ENCODE results near the gene CCDC69. TPM values are rescaled to one million over a fixed set of nuclear protein-coding genes. Genes with fewer than 3 reads are reported as not detected.

Gene CCDC69
- total and polyA plus RNA-seq, 10 of the 15 experiments (the other 5 are each of a cell fraction or from before 2014, with no cell fraction given) = 13.5 to 106 (median 70.1) TPM

DNA sequence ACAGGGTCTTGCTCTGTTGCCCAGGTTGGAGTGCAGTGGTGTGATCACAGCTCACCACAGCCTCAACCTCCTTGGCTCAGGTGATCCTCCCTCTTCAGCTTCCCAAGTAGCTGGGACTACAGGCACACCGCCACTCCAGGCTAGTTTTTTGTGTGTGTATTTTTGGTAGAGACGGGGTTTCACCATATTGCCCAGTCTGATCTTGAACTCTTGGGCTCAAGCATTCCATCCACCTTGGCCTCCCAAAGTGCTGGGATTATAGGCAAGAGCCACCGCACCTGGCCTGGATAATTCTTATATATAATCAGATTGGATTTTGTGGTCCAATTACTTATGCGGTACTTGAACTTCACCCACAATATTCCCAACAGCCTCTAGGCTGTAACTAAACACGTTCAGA lies 19.8 kb downstream of the CCDC69 start (continued):
- TF ChIP-seq HDAC6 (IDR thresholded peaks at IDR 0.05; ENCODE audit: unreplicated experiment) (no peak), ZNF622 (IDR thresholded peaks at IDR 0.05) (no peak), RBBP5 (conservative IDR thresholded peaks at IDR 0.05) (no peak), MYB (IDR thresholded peaks at IDR 0.05; ENCODE audit: borderline replicate concordance, low read depth, low read length) (no peak)
- TF ChIP-seq, protein P1, sequence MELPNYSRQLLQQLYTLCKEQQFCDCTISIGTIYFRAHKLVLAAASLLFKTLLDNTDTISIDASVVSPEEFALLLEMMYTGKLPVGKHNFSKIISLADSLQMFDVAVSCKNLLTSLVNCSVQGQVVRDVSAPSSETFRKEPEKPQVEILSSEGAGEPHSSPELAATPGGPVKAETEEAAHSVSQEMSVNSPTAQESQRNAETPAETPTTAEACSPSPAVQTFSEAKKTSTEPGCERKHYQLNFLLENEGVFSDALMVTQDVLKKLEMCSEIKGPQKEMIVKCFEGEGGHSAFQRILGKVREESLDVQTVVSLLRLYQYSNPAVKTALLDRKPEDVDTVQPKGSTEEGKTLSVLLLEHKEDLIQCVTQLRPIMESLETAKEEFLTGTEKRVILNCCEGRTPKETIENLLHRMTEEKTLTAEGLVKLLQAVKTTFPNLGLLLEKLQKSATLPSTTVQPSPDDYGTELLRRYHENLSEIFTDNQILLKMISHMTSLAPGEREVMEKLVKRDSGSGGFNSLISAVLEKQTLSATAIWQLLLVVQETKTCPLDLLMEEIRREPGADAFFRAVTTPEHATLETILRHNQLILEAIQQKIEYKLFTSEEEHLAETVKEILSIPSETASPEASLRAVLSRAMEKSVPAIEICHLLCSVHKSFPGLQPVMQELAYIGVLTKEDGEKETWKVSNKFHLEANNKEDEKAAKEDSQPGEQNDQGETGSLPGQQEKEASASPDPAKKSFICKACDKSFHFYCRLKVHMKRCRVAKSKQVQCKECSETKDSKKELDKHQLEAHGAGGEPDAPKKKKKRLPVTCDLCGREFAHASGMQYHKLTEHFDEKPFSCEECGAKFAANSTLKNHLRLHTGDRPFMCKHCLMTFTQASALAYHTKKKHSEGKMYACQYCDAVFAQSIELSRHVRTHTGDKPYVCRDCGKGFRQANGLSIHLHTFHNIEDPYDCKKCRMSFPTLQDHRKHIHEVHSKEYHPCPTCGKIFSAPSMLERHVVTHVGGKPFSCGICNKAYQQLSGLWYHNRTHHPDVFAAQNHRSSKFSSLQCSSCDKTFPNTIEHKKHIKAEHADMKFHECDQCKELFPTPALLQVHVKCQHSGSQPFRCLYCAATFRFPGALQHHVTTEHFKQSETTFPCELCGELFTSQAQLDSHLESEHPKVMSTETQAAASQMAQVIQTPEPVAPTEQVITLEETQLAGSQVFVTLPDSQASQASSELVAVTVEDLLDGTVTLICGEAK (IDR thresholded peaks at IDR 0.05; ENCODE audit: borderline replicate concordance) = no peak
- TF ChIP-seq, protein P2, sequence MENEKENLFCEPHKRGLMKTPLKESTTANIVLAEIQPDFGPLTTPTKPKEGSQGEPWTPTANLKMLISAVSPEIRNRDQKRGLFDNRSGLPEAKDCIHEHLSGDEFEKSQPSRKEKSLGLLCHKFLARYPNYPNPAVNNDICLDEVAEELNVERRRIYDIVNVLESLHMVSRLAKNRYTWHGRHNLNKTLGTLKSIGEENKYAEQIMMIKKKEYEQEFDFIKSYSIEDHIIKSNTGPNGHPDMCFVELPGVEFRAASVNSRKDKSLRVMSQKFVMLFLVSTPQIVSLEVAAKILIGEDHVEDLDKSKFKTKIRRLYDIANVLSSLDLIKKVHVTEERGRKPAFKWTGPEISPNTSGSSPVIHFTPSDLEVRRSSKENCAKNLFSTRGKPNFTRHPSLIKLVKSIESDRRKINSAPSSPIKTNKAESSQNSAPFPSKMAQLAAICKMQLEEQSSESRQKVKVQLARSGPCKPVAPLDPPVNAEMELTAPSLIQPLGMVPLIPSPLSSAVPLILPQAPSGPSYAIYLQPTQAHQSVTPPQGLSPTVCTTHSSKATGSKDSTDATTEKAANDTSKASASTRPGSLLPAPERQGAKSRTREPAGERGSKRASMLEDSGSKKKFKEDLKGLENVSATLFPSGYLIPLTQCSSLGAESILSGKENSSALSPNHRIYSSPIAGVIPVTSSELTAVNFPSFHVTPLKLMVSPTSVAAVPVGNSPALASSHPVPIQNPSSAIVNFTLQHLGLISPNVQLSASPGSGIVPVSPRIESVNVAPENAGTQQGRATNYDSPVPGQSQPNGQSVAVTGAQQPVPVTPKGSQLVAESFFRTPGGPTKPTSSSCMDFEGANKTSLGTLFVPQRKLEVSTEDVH (IDR thresholded peaks at IDR 0.05; ENCODE audit: low read depth, partially characterized antibody) = no peak

Data from GM12878 (cell line).